Heart left ventricle (tissue), 16 donors: ENCODE data around the gene VSX2. TPM values are rescaled to one million over a fixed set of nuclear protein-coding genes. Genes with fewer than 3 reads are reported as not detected.

Source experiments
- ATAC-seq, 4 donors: fragments of 200-7000 bp; cut with Tn5 transposase; one replicate each; pipeline ENCODE4 v1.9.1; 2020 to 2022; ENCODE audit warnings: moderate library complexity in 4 of 4, mild to moderate bottlenecking in 3 of 4, moderate number of reproducible peaks in 1 of 4
- DNase-seq, 5 donors: peaks; one replicate each; pipeline ENCODE4 v3.0.0-alpha.2; 2020
- H3K27ac ChIP-seq, 12 donors: fragments of 200-600 bp; sonication (generic) in 4 of 12; one replicate each; pipeline versions ENCODE4 v1.5.0 to v1.8.0; 2016 to 2022; ENCODE audit warnings: mild to moderate bottlenecking in 2 of 12
- H3K27me3 ChIP-seq, 9 donors: fragments of 200-600 bp; sonication (generic) in 2 of 9; one replicate each; pipeline versions ENCODE4 v1.5.1 to v1.8.0; 2016 to 2022; ENCODE audit warnings: mild to moderate bottlenecking in 3 of 9
- H3K36me3 ChIP-seq, 9 donors: fragments of 200-600 bp; sonication (generic) in 2 of 9; one replicate each; pipeline versions ENCODE4 v1.5.0 to v1.8.0; 2018 to 2022; ENCODE audit warnings: mild to moderate bottlenecking in 2 of 9
- H3K4me1 ChIP-seq, 12 donors: fragments of 200-600 bp; sonication (generic) in 4 of 12; one replicate each; pipeline versions ENCODE4 v1.5.0 to v1.8.0; 2016 to 2022; ENCODE audit warnings: mild to moderate bottlenecking in 3 of 12
- H3K4me3 ChIP-seq, 12 donors: fragments of 200-600 bp; sonication (generic) in 4 of 12; one replicate each; pipeline versions ENCODE4 v1.5.0 to v1.8.0; 2017 to 2022; ENCODE audit warnings: mild to moderate bottlenecking in 9 of 12, moderate library complexity in 4 of 12
- H3K9me3 ChIP-seq, 12 donors: fragments of 200-600 bp; sonication (generic) in 4 of 12; one replicate each; pipeline versions ENCODE4 v1.5.0 to v1.8.0; 2016 to 2022; ENCODE audit warnings: mild to moderate bottlenecking in 1 of 12
- CTCF ChIP-seq, 12 donors: fragments of 200-600 bp; sonication (generic) in 4 of 12; IDR thresholded peaks; one replicate each; pipeline versions ENCODE4 v1.5.0 to v1.8.0; 2018 to 2022; ENCODE audit warnings: antibody characterized with exemption in 12 of 12, mild to moderate bottlenecking in 5 of 12
- POLR2A ChIP-seq, 2 donors: fragments of 450-650 bp; IDR thresholded peaks; one replicate each; pipeline ENCODE4 v1.6.1; 2017; ENCODE audit warnings: antibody characterized with exemption in 2 of 2, mild to moderate bottlenecking in 2 of 2, moderate library complexity in 2 of 2
- WGBS, 4 donors: extraction: QIAGEN DNeasy Blood & Tissue Kit in 2 of 4; methylation state at CpG; one replicate each; pipeline versions ENCODE4 v1.1.5 to v1.1.7; 2013 to 2018; 5-methylcytosine and 5-hydroxymethylcytosine counted together
- intact Hi-C, 10 donors: fragments of 100-400 bp; cut with DNase I; formaldehyde crosslinking; loops; one replicate each; pipeline versions ENCODE4 v1.11.1 to v1.14.2; 2022
- polyA plus RNA-seq, 2 donors: library from polyadenylated mRNA; stranded (reverse); fragments of 200-250 nt; gene quantifications; one replicate each; pipeline ENCODE4 v1.2.3, GENCODE V29; 2013
- total RNA-seq, 9 donors: library from RNA; depleted of rRNA in 2 of 9; stranded (reverse); fragments of >200 nt in 2 of 9; fragmentation: NEBNext Ultra II Directional in 3 of 9; extraction: Animal tissue kit (Norgen Biotek cat#: 25700) in 3 of 9; gene quantifications; one replicate each; pipeline versions ENCODE4 v1.1.0 to v1.2.4, GENCODE V29; 2016 to 2023
- donor health status: ischemic (EF 13 %, LVEDD 7.1; RV severe dilation, severe dysfunction).
- donor health status: healthy with polysubstance abuse.
- donor health status: DM: no; HTN: yes; CAD: no.
- donor health status: DM: no; HTN: no; CAD: no.
- donor health status: ischemic (EF 25% LVEDD 6.9; RV normal size, moderate dysfunction).
- donor health status: ischemic (EF 25% LVEDD 5.7; RV mildly dilated, moderate dysfunction).
- donor health status: healthy.
- donor health status: DM: yes; HTN: yes; CAD: no.
- donor health status: ischemic (EF 35%, LVEDD 5.7; RV mildly dilated, moderate dysfunction).
- donor health status: nonischemic (EF 11% LVEDD 7.7; RV severe dilation, severe dysfunction).
- donor health status: DM: yes; HTN: yes; CAD: no.
- donor health status: PGD.
- donor health status: ischemic (EF 29% LVEDD 5.4; RV normal size, mild dysfunction).
- donor health status: nonischemic (EF 23%, LVEDD 6.1; RV moderate dilation, normal function).

The VSX2 gene
- total and polyA plus RNA-seq, 11 donors: 0.08 TPM; not detected in 10

GRCh38 chr14:74211945-74212580 lies 27.2 kb upstream of the VSX2 start:
- Histone ChIP-seq H3K4me3 (no peak overlapping the region), H3K36me3 (no peaks in the 10 kb centered on the region), H3K9me3 (no peaks in the 10 kb centered on the region), H3K4me1 (no peaks in the 10 kb centered on the region), H3K27ac (no peak overlapping the region), H3K27me3 (peaks cover 0 to 15% (median 0%) of the 10 kb centered on the region in 9 donors)
- no peak for TF ChIP-seq CTCF (IDR thresholded peaks at IDR 0.05)
- no peak for TF ChIP-seq POLR2A (IDR thresholded peaks at IDR 0.05)
- intact Hi-C loops: loop anchor here in 1 of 10 donors (5.0 kb wide), 1 partner anchor 35 kb away; no protein-coding TSS in a partner anchor
- WGBS, 4 donors: 79 to 88% (median 85%) methylated on average over 6 of the region's 6 CpGs
- ATAC-seq (no peak), DNase-seq (no peak)

- Histone ChIP-seq H3K9me3 (no peaks in the 10 kb centered on the region), H3K27ac (no peak overlapping the region), H3K4me1 (peaks cover 0 to 13% (median 0%) of the 10 kb centered on the region in 12 donors), H3K4me3 (no peak overlapping the region), H3K27me3 (peaks cover 0 to 35% (median 15%) of the 10 kb centered on the region in 9 donors), H3K36me3 (no peaks in the 10 kb centered on the region)
- ATAC-seq (no peak), DNase-seq (no peak)
- intact Hi-C loops: loop anchor here in 1 of 10 donors (5.0 kb wide), 1 partner anchor 33 kb away; no protein-coding TSS in a partner anchor
- 78 to 83% (median 81%) methylated on average over 21 of the region's 21 CpGs for WGBS, 4 donors
- no peak for TF ChIP-seq POLR2A (IDR thresholded peaks at IDR 0.05)
- no peak for TF ChIP-seq CTCF (IDR thresholded peaks at IDR 0.05)
Observed at GRCh38 chr14:74213907-74214803, 25.1 kb upstream of the VSX2 start.

- intact Hi-C loops: loop anchor here in 4 of 10 donors (5.0 kb wide), 1 partner anchor 36 kb away; no protein-coding TSS in a partner anchor
- DNase-seq: no peak
- ATAC-seq: no peak
- TF ChIP-seq POLR2A (IDR thresholded peaks at IDR 0.05): no peak
- no peak for TF ChIP-seq CTCF (IDR thresholded peaks at IDR 0.05)
- Histone ChIP-seq H3K4me1 (peaks cover 0 to 13% (median 0%) of the 10 kb centered on the region in 12 donors), H3K4me3 (no peak overlapping the region), H3K9me3 (no peaks in the 10 kb centered on the region), H3K27me3 (peaks cover 0 to 56% (median 18%) of the 10 kb centered on the region in 9 donors), H3K36me3 (no peaks in the 10 kb centered on the region), H3K27ac (no peak overlapping the region)
- 86 to 93% (median 90%) methylated on average over 11 of the region's 11 CpGs for WGBS, 4 donors
Observed at GRCh38 chr14:74216671-74217070, 22.6 kb upstream of the VSX2 start.
